ENCODE results near the gene GLIPR2.
A peak's percentile ranks its signal among the peaks of the same experiment; 100 is the strongest.
"Not testable (repeated sequence)": the region's sequence is repeated elsewhere in the genome, so short reads cannot be mapped to it uniquely, and the experiment has no call there.

Gene GLIPR2

GRCh38 chr9:36165826-36166167 is 29.3 kb downstream of the GLIPR2 start:
- no peak for DNase-seq

GRCh38 chr9:36166168-36166927 is 29.8 kb downstream of the GLIPR2 start:
- DNase-seq: peak; percentile 71 to 81

GRCh38 chr9:36169166-36169565 is 32.6 kb downstream of the GLIPR2 start, which contains the start of gene CCIN:
Gene CCIN, plus strand, starts transcription at chr9:36169388. Its CDS starts 115 bp downstream, at chr9:36169503.
- DNase-seq: no peak

- DNase-seq: no peak
Observed at GRCh38 chr9:36169708-36170107, 33.2 kb downstream of the GLIPR2 start.

GRCh38 chr9:36170531-36170930 is 34.0 kb downstream of the GLIPR2 start:
- no peak for DNase-seq

GRCh38 chr9:36173861-36174260 is 37.3 kb downstream of the GLIPR2 start:
- DNase-seq: no peak

- DNase-seq: no peak
Observed at GRCh38 chr9:36174271-36174670, 37.7 kb downstream of the GLIPR2 start.

- no peak for DNase-seq
Observed at GRCh38 chr9:36174731-36175130, 38.2 kb downstream of the GLIPR2 start.

GRCh38 chr9:36175209-36175608 is 38.7 kb downstream of the GLIPR2 start:
- not testable (repeated sequence) for DNase-seq

GRCh38 chr9:36176496-36176895 is 40.0 kb downstream of the GLIPR2 start:
- not testable (repeated sequence) for DNase-seq

GRCh38 chr9:36177571-36177970 is 41.0 kb downstream of the GLIPR2 start:
- no peak for DNase-seq

GRCh38 chr9:36180243-36180642 is 43.7 kb downstream of the GLIPR2 start:
- DNase-seq: not testable (repeated sequence)

- no peak for DNase-seq
Observed at GRCh38 chr9:36187414-36187813, 50.9 kb downstream of the GLIPR2 start.

GRCh38 chr9:36188212-36188611 is 51.7 kb downstream of the GLIPR2 start:
- DNase-seq: no peak

GRCh38 chr9:36189976-36190375 is 53.4 kb downstream of the GLIPR2 start:
- no peak for DNase-seq

GRCh38 chr9:36190388-36191289 is 54.1 kb downstream of the GLIPR2 start, which contains the start of gene CLTA:
Gene CLTA, plus strand, starts transcription at chr9:36190921. Its CDS starts 136 bp downstream, at chr9:36191057.
- peak; percentile 85 to 94 for DNase-seq

GRCh38 chr9:36191290-36191645 is 54.7 kb downstream of the GLIPR2 start:
- DNase-seq: peak; percentile 40 to 43

GRCh38 chr9:36191686-36192085 is 55.2 kb downstream of the GLIPR2 start:
- no peak for DNase-seq

GRCh38 chr9:36192196-36192595 is 55.7 kb downstream of the GLIPR2 start:
- DNase-seq: no peak

GRCh38 chr9:36193023-36193422 is 56.5 kb downstream of the GLIPR2 start:
- DNase-seq: no peak

GRCh38 chr9:36194326-36195000 is 57.9 kb downstream of the GLIPR2 start:
- DNase-seq: no peak

- DNase-seq: no peak
Observed at GRCh38 chr9:36204906-36205547, 68.5 kb downstream of the GLIPR2 start.

- DNase-seq: no peak
Observed at GRCh38 chr9:36207016-36207415, 70.5 kb downstream of the GLIPR2 start.
